Posterior vena cava (tissue), 2 donors: Measurements from ENCODE around the gene GCGR. TPM values are rescaled to one million over a fixed set of nuclear protein-coding genes. Genes with fewer than 3 reads are reported as not detected.

Experiments
- DNase-seq: peaks from one replicate; pipeline ENCODE4 v3.0.0-alpha.2; 2020; ENCODE audit warnings: low spot score
- intact Hi-C, 2 donors: fragments of 100-400 bp; cut with DNase I; formaldehyde crosslinking; loops; one replicate each; pipeline versions ENCODE4 v1.14.1 to v1.14.2; 2022 to 2023
- long read RNA-seq, 2 donors: library from polyadenylated mRNA; unstranded; transcript quantifications; one replicate each; pipeline ENCODE4 v2.0.0, GENCODE V29; 2020 to 2021
- total RNA-seq, 2 donors: library from RNA; stranded (reverse); fragmentation: NEBNext Ultra II Directional; extraction: Animal tissue kit (Norgen Biotek cat#: 25700); gene quantifications; one replicate each; pipeline ENCODE4 v1.2.1, GENCODE V29; 2021
- donor health status: DM: yes; HTN: yes; CAD: no.
- donor health status: DM: yes; HTN: yes; CAD: no.

The GCGR gene
- not detected for total RNA-seq
- long read RNA-seq, donor 1 = 0 reads
- long read RNA-seq, donor 2 = 0 reads

GRCh38 chr17:81803728-81804558 lies at the start of gene GCGR:
Gene GCGR (plus strand): TSS chr17:81804150. CDS start chr17:81809019, 4,869 bp downstream.
- intact Hi-C loops = no loop called here

DNA sequence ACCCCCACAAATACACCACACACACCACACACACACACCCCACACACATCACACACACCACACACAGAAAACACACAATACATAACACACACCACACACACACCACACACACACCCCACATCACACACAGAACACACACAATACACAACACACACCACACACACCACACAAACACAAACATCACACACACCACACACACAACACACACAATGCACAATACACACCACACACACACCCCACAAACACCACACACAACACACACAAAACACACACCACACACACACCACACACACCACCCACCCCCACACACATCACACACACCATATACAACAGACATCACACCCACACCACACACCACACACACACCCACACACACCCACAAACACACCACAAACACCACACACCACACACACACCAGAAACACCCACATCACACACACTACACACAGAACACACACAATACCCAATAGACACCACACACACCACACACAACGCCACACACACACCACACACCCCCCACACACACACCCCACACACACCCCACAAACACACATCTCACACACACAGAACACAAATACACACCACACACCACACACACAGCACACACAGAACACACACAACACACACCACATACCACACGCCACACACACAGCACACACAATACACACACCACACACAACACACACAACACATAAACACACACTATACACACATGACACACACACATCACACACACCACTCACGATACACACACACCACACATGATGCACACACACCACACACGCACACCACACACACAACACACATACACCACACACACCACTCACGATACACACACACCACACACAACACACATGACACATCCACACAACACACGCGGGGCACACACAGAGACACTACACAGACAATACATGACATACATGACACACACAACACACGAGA lies 11.0 kb upstream of the GCGR start:
- no peak for DNase-seq
- intact Hi-C loops = no loop called here

More at GRCh38 chr17:81803728-81804558, at the start of gene GCGR:
- DNase-seq = no peak

GRCh38 chr17:81794074-81794476 lies 9.9 kb upstream of the GCGR start:
- no peak for DNase-seq
- intact Hi-C loops = no loop called here

- DNase-seq = no peak
- intact Hi-C loops = no loop called here
Observed at GRCh38 chr17:81794509-81794908, 9.4 kb upstream of the GCGR start.

DNA sequence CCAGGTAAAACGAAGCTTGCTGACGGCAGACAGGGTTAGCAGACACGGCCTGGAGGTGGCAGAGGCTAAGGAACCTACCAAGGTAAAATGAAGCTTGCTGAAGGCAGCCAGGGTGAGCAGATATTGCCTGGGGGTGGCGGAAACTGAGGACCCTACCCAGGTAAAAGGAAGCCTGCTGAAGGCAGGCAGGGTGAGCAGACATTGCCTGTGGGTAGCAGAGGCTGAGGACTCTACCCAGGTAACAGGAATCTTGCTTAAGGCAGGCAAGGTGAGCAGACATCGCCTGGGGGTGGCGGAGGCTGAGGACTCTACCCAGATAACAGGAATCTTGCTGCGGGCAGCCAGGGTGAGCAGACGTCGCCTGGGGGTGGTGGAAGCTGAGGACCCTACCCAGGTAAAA lies 2.6 kb upstream of the GCGR start:
- intact Hi-C loops = no loop called here
- DNase-seq = no peak

DNA sequence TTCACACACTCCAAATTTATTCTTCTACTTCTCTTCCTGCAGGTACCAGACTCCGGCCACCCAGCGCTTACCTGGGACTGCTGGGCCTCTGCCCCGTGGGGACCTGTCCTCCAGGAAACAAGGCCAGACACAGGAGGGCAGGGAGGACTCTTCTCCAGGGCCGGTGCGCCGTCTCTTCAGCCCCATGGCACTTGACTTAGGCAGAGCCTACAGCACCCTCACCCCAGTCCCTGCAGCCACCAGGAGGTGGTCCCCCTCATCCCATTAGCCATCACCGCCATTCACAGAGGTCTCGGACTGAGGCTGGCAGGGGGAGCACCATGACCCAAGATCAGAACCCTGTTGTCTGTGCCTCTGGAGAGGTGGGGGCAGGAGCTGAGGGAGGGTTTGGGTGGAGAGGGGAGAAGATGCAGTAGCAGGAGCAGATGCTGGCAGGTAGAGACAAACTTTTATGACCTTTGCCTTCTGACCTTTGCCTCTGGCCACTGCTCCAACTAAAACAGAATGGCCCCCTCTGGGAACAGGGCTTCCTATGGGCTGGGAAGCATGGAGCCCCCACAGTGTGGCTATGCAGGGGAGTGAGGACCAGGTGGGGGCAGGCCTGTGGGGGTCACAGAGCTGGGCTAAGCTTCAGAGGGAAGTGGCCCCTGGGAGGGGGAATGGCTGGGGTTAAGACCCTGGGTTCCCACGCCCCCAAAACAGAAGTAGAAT lies 1.7 kb upstream of the GCGR start:
- DNase-seq = no peak
- intact Hi-C loops = no loop called here

- intact Hi-C loops = no loop called here
Observed at GRCh38 chr17:81802856-81803643, 900 bp upstream of the GCGR start.

GRCh38 chr17:81804559-81805399 lies 829 bp downstream of the GCGR start:
- intact Hi-C loops = no loop called here
- no peak for DNase-seq

More at GRCh38 chr17:81802856-81803643, 900 bp upstream of the GCGR start:
- DNase-seq = no peak

- intact Hi-C loops = no loop called here
- no peak for DNase-seq
Observed at GRCh38 chr17:81805707-81806460, 1.9 kb downstream of the GCGR start.

DNA sequence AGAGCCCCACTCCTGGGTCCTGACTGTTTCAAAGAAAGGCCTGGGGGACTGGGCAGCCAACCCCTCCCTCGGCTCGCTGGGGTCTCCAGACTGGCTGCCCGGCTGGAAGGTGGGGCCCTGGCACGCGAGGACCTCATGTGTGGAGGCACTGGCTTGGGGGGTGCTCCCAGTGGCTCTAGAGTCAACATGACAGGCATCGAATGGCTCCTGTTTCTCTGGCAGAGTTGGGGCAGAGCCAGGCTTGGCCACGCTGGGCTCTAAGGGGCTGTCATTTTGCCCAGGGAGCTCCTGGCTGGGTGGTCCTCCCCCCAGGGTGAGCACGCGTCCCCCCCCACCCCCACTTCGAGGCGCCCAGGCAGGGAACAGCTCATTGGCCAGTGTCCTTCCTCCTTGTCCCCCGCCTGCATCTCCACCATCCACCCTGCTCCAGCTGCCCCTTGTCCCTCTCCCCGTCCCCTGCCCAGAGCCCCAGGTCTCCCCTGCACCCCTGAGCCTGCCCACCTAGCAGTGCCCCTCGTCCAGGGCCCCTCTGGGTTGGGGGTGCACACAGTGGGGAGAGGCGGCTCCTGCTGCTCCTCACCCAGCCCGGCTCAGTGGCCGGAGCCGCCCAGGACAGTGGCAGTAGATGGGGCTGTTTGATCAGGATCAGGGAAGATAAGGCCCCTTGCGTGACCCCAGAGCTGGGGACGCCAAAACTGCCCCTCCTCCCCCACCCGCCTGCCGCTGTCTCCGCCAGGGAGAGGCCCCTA lies 2.7 kb downstream of the GCGR start:
- intact Hi-C loops = no loop called here
- no peak for DNase-seq

GRCh38 chr17:81807210-81807719 lies 3.3 kb downstream of the GCGR start:
- intact Hi-C loops = no loop called here
- no peak for DNase-seq

- intact Hi-C loops = no loop called here
- DNase-seq = no peak
Observed at GRCh38 chr17:81807839-81808238, 3.9 kb downstream of the GCGR start.

DNA sequence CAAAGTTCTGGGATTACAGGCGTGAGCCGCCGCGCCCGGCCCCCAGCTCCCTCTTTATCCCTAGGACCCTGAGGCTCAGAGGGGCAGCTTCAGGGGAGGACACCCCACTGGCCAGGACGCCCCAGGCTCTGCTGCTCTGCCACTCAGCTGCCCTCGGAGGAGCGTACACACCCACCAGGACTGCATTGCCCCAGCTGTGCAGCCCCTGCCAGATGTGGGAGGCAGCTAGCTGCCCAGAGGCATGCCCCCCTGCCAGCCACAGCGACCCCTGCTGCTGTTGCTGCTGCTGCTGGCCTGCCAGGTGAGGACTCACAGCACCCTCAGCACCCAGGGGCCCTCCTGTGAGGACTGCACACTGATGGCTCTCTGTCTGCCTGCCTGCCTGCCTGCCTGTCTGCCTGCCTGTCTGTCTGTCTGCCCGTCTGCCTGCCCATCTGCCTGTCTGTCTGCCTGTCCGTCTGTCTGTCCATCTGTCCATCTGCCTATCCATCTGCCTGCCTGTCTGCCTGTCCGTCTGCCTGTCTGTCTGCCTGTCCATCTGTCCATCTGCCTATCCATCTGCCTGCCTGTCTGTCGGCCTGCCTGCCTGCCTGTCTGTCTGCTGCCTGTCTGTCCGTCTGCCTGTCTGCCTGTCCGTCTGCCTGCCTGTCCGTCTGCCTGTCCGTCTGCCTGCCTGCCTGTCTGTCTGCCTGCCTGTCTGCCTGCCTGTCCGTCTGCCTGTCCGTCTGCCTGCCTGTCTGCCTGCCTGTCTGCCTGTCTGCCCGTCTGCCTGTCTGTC lies 5.0 kb downstream of the GCGR start:
- intact Hi-C loops = no loop called here
- DNase-seq = no peak

DNA sequence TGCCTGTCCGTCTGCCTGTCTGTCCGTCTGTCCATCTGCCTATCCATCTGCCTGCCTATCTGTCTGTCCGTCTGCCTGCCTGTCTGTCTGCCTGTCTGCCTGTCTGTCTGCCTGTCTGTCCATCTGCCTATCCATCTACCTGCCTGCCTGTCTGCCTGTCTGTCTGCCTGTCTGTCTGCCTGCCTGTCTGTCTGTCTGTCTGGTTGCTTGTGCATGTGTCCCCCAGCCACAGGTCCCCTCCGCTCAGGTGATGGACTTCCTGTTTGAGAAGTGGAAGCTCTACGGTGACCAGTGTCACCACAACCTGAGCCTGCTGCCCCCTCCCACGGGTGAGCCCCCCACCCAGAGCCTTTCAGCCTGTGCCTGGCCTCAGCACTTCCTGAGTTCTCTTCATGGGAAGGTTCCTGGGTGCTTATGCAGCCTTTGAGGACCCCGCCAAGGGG lies 5.6 kb downstream of the GCGR start:
- intact Hi-C loops = no loop called here
- no peak for DNase-seq

DNA sequence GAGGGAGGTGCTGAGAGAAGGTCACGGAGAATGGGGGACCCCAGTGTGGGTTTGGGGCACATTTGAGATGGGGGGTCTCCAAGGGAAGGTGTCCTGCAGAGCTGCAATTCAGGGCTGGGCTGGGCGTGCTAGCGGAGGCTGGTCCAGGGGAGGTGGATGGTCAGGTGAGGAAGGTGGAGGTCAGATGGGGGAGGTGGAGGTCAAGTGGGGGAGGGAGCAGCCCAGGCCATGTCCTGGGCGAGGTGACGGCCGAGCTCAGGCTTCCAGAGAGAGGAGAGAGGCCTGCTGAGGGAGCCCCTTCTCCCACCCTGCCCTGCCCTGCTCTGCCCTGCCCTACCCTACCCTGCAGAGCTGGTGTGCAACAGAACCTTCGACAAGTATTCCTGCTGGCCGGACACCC lies 6.5 kb downstream of the GCGR start:
- DNase-seq = no peak
- intact Hi-C loops = no loop called here
